Measurements from ENCODE around the gene MKLN1.

- no peak for TF ChIP-seq GATA2 (IDR thresholded peaks at IDR 0.05; ENCODE audit: low read depth, low read length)
- TF ChIP-seq GATA3 (IDR thresholded peaks at IDR 0.05; ENCODE audit: low read depth, low read length): no peak
These were observed 117.0 kb downstream of the MKLN1 start for GRCh38 chr7:131444683-131445082.

Data from SH-SY5Y (cell line).